ENCODE data around the gene ACBD6.

- TF ChIP-seq, protein P1, sequence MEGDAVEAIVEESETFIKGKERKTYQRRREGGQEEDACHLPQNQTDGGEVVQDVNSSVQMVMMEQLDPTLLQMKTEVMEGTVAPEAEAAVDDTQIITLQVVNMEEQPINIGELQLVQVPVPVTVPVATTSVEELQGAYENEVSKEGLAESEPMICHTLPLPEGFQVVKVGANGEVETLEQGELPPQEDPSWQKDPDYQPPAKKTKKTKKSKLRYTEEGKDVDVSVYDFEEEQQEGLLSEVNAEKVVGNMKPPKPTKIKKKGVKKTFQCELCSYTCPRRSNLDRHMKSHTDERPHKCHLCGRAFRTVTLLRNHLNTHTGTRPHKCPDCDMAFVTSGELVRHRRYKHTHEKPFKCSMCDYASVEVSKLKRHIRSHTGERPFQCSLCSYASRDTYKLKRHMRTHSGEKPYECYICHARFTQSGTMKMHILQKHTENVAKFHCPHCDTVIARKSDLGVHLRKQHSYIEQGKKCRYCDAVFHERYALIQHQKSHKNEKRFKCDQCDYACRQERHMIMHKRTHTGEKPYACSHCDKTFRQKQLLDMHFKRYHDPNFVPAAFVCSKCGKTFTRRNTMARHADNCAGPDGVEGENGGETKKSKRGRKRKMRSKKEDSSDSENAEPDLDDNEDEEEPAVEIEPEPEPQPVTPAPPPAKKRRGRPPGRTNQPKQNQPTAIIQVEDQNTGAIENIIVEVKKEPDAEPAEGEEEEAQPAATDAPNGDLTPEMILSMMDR (IDR thresholded peaks at IDR 0.05; ENCODE audit: low read depth, low read length, poor library complexity, severe bottlenecking) = no peak
- no peak for TF ChIP-seq EZH2phosphoT487 (IDR thresholded peaks at IDR 0.05; ENCODE audit: borderline replicate concordance, low read length)
These were observed 19.3 kb upstream of the ACBD6 start for GRCh38 chr1:180521474-180522212.

Data from DOHH2 (cell line).